HCT116 (cell line): ENCODE measurements around the gene ACY1. TPM values are rescaled to one million over a fixed set of nuclear protein-coding genes. Genes with fewer than 3 reads are reported as not detected.

Source experiments
- ATAC-seq: fragments of 200-7000 bp; cut with Tn5 transposase; 2 replicates; pipeline ENCODE4 v1.9.1; 2020; ENCODE audit warnings: mild to moderate bottlenecking, moderate library complexity
- BruUV-seq: library from RNA; stranded (reverse); fragments of 400-500 nt; replicated peaks from 2 replicates; lab custom pipeline; 2021; lab: Mats Ljungman, UMichigan
- CTCF ChIA-PET: fragments of 300-600 bp; sonication (Branson Sonifier 250); formaldehyde crosslinking; loops from one replicate; lab custom pipeline; 2021; ENCODE audit warnings: antibody characterized with exemption; lab: Charles Lee
- POLR2A ChIA-PET: fragments of 300-600, 350-600 bp; sonication (Branson Sonifier 250); formaldehyde crosslinking; loops from one replicate; lab custom pipeline; 2021; ENCODE audit warnings: antibody characterized with exemption; lab: Charles Lee
- RAD21 ChIA-PET, 2 experiments: fragments of 300-600 bp; sonication (Branson Sonifier 250); formaldehyde crosslinking; loops; one replicate each; lab custom pipeline; 2023; ENCODE audit warnings: low total read pairs in 2 of 2; ENCODE audit not compliant: uncharacterized antibody in 2 of 2, unreplicated experiment in 2 of 2, low non-redundant PET in 1 of 2; lab: Charles Lee
- DNase-seq: peaks from one replicate; pipeline ENCODE4 v3.0.0-alpha.2; 2010; ENCODE audit warnings: low read depth, low spot score
- H2AFZ ChIP-seq: fragments of 200-600 bp; shearing (Covaris generic), sonication (generic); 2 replicates; pipeline ENCODE4 v1.6.1; 2017; ENCODE audit warnings: low read depth, mixed run types, mixed read lengths, antibody characterized with exemption, low read length; ENCODE audit not compliant: poor library complexity, severe bottlenecking
- H3K27ac ChIP-seq: 2 replicates; pipeline ENCODE4 v1.5.1; 2012; ENCODE audit warnings: low read depth, low read length
- H3K27me3 ChIP-seq: fragments of 200-600 bp; sonication (generic); 2 replicates; pipeline ENCODE4 v1.6.1; 2016; ENCODE audit warnings: mixed run types, low read length, mixed read lengths; ENCODE audit not compliant: insufficient read depth
- H3K36me3 ChIP-seq, 2 experiments: fragments of 200-500 bp in 1 of 2; fragments of 200-600 bp in 1 of 2; sonication (Bioruptor generic) in 1 of 2; sonication (generic) in 1 of 2; 2 replicates each; pipeline versions ENCODE4 v1.5.1 to v1.6.1; 2014 to 2016; ENCODE audit warnings: low read length in 2 of 2, inconsistent platforms in 1 of 2, mixed read lengths in 1 of 2, mixed run types in 1 of 2; ENCODE audit not compliant: insufficient read depth in 2 of 2, control insufficient read depth in 1 of 2
- H3K4me1 ChIP-seq, 2 experiments: fragments of 200-600 bp in 1 of 2; sonication (generic) in 1 of 2; 2 replicates each; pipeline versions ENCODE4 v1.5.1 to v1.6.1; 2012 to 2017; ENCODE audit warnings: low read length in 2 of 2, inconsistent platforms in 1 of 2, mild to moderate bottlenecking in 1 of 2, mixed read lengths in 1 of 2, mixed run types in 1 of 2, moderate library complexity in 1 of 2; ENCODE audit not compliant: insufficient read depth in 2 of 2, control insufficient read depth in 1 of 2
- H3K4me2 ChIP-seq: fragments of 200-600 bp; sonication (generic); 2 replicates; pipeline ENCODE4 v1.6.1; 2017; ENCODE audit warnings: mixed run types, low read length, mixed read lengths
- H3K4me3 ChIP-seq, 2 experiments: fragments of 200-600 bp in 1 of 2; sonication (generic) in 1 of 2; replicated peaks in 1 of 2; 2 replicates each; pipeline ENCODE4 v1.5.1; 2011 to 2016; ENCODE audit warnings: low read length in 2 of 2, control low read depth in 1 of 2, low read depth in 1 of 2, mild to moderate bottlenecking in 1 of 2, mixed read lengths in 1 of 2, mixed run types in 1 of 2
- H3K79me2 ChIP-seq: fragments of 200-600 bp; sonication (generic); 2 replicates; pipeline ENCODE4 v1.6.1; 2017; ENCODE audit warnings: mild to moderate bottlenecking, mixed run types, low read length, moderate library complexity, mixed read lengths; ENCODE audit not compliant: insufficient read depth
- H3K9ac ChIP-seq: fragments of 200-600 bp; sonication (generic); 2 replicates; pipeline ENCODE4 v1.6.1; 2016; ENCODE audit warnings: low read length, mixed read lengths
- H3K9me2 ChIP-seq: fragments of 200-600 bp; sonication (generic), shearing (Covaris generic); 2 replicates; pipeline ENCODE4 v1.6.1; 2017; ENCODE audit warnings: mixed run types, mild to moderate bottlenecking, moderate library complexity; ENCODE audit not compliant: insufficient read depth
- H3K9me3 ChIP-seq, 2 experiments: fragments of 200-500 bp in 1 of 2; fragments of 200-600 bp in 1 of 2; sonication (Bioruptor generic) in 1 of 2; sonication (generic) in 1 of 2; 2 replicates each; pipeline ENCODE4 v1.6.1; 2014 to 2017; ENCODE audit warnings: low read length in 2 of 2, mixed read lengths in 2 of 2, inconsistent platforms in 1 of 2, low read depth in 1 of 2, mild to moderate bottlenecking in 1 of 2, mixed run types in 1 of 2, moderate library complexity in 1 of 2; ENCODE audit not compliant: control insufficient read depth in 1 of 2, insufficient read depth in 1 of 2
- H4K20me1 ChIP-seq: fragments of 200-600 bp; sonication (generic), shearing (Covaris generic); 2 replicates; pipeline ENCODE4 v1.6.1; 2017; ENCODE audit warnings: mixed run types, mild to moderate bottlenecking, moderate library complexity; ENCODE audit not compliant: insufficient read depth
- EGR1 ChIP-seq: IDR thresholded peaks from 2 replicates; pipeline ENCODE4 v1.6.1; 2012; ENCODE audit warnings: low read depth
- EZH2phosphoT487 ChIP-seq: fragments of 200-600 bp; IDR thresholded peaks from 2 replicates; pipeline ENCODE4 v1.6.1; 2018; ENCODE audit warnings: antibody characterized with exemption, borderline replicate concordance
- JUND ChIP-seq: IDR thresholded peaks from 2 replicates; pipeline ENCODE4 v1.6.1; 2012
- intact Hi-C: fragments of 100-400 bp; cut with micrococcal nuclease; formaldehyde crosslinking; loops from 2 replicates; pipeline ENCODE4 v1.10.0; 2022
- total RNA-seq: library from RNA; stranded (reverse); gene quantifications from one replicate; pipeline ENCODE4 v1.2.1, GENCODE V29; 2021; ENCODE audit not compliant: unreplicated experiment
- TF ChIP-seq, protein P1 (sequence below), 3 experiments: fragments of 200-600 bp in 1 of 3; sonication (generic) in 1 of 3; IDR thresholded peaks in 2 of 3; conservative IDR thresholded peaks in 1 of 3; 2 replicates each; pipeline ENCODE4 v1.5.1; 2012 to 2017; ENCODE audit warnings: low read depth in 2 of 3, low read length in 2 of 3, antibody characterized with exemption in 1 of 3, borderline replicate concordance in 1 of 3, control low read depth in 1 of 3, mild to moderate bottlenecking in 1 of 3, mixed read lengths in 1 of 3, mixed run types in 1 of 3, moderate library complexity in 1 of 3; ENCODE audit not compliant: insufficient read depth in 1 of 3

ACY1 gene
- total RNA-seq, 1 experiment from 2014 or later: 73.2 TPM

DNA sequence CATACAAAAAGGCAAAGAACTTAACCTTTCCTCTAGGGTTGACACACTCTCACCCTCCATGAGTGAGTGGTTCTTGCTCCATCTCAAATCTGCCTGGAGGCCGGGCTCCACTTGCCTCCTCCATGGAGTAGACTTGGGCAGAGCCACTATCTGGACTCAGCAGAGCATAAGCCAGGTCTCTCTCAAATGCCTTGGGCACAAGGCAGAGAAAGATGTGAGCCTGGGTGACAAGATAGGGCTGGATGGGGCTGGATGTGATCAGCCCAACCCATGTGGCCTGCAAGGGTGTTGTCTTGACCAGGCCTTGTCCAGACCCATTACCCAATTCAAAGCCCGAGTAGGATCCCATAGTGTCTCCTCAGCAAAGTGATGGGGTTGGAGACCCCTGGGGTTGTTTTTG is 16.5 kb downstream of the ACY1 start (continued):
- TF ChIP-seq EZH2phosphoT487 (no peak), JUND (no peak)
- TF ChIP-seq, protein P1, sequence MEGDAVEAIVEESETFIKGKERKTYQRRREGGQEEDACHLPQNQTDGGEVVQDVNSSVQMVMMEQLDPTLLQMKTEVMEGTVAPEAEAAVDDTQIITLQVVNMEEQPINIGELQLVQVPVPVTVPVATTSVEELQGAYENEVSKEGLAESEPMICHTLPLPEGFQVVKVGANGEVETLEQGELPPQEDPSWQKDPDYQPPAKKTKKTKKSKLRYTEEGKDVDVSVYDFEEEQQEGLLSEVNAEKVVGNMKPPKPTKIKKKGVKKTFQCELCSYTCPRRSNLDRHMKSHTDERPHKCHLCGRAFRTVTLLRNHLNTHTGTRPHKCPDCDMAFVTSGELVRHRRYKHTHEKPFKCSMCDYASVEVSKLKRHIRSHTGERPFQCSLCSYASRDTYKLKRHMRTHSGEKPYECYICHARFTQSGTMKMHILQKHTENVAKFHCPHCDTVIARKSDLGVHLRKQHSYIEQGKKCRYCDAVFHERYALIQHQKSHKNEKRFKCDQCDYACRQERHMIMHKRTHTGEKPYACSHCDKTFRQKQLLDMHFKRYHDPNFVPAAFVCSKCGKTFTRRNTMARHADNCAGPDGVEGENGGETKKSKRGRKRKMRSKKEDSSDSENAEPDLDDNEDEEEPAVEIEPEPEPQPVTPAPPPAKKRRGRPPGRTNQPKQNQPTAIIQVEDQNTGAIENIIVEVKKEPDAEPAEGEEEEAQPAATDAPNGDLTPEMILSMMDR (IDR thresholded peaks at IDR 0.05 in 2 of 3, conservative IDR thresholded peaks at IDR 0.05 in 1 of 3; ENCODE audit: borderline replicate concordance in 1 of 3, insufficient read depth in 1 of 3, low read depth in 2 of 3, low read length in 2 of 3): no peak

DNA sequence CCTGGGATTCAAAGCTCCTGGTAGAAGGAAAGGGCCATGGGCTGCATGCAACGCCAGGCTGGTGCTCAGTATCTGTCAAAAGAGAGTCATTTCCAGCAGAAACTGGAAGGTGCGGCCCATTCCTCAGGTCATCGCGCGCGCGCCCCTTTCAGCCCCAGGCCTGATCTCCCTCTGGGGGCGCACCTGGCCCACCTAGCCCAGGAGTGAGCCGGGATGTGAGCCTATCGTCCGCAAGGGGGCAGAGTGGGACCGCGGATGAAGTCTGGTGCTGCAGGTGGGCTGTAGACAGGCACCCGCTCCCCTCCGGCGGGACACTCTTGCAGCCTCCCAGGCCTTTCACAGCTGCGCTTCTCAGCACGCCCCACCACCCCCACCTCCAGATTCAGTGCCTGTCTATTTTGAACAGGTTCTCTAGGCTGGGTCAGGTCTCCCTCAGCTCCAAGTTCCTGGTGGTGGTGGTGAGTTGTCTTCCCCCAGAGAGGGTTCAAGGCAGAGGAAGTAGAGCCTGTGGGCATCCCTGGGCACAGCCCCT is 18.2 kb downstream of the ACY1 start:
- Histone ChIP-seq H2AFZ (no peak overlapping the region), H3K9ac (no peak overlapping the region), H4K20me1 (no peaks in the 10 kb centered on the region), H3K9me3 (no peaks in the 10 kb centered on the region), H3K4me1 (peaks cover 11 to 35% of the 10 kb centered on the region in 2 experiments), H3K79me2 (no peaks in the 10 kb centered on the region), H3K4me3 (no peak overlapping the region), H3K36me3 (no peaks in the 10 kb centered on the region), H3K27ac (no peak overlapping the region; the same call in 1 of the 2 replicates), H3K4me2 (peak overlapping the region; percentile 71), H3K27me3 (no peaks in the 10 kb centered on the region), H3K9me2 (no peaks in the 10 kb centered on the region)
- peak; percentile 59 for DNase-seq
- CTCF ChIA-PET: interaction anchor here (0.7 to 2.6 kb wide), 15 partner anchors 10 to 384 kb away, joined by 3 to 13 read pairs (median 4); partner anchors contain the start of gene ALAS1
- no TSS peak for BruUV-seq
- intact Hi-C loops: loop anchor here (1.0 to 5.0 kb wide), 6 partner anchors 55 to 336 kb away; partner anchors contain the start of genes DUSP7 and PARP3
- no peak for TF ChIP-seq EGR1
- TF ChIP-seq, protein P1 (IDR thresholded peaks at IDR 0.05 in 2 of 3, conservative IDR thresholded peaks at IDR 0.05 in 1 of 3; ENCODE audit: borderline replicate concordance in 1 of 3, insufficient read depth in 1 of 3, low read depth in 2 of 3, low read length in 2 of 3): peak in 2 of 3 experiments; percentile 95 to 98; a peak in 4 of 6 replicates
- peak; percentile 96 for ATAC-seq
- RAD21 ChIA-PET: interaction anchor here in 1 of 2 experiments (1.2 to 1.9 kb wide), 2 partner anchors 52 to 143 kb away, joined by 4 to 5 read pairs; no protein-coding TSS in a partner anchor
- POLR2A ChIA-PET: interaction anchor here (1.1 kb wide), 1 partner anchor 10 kb away, joined by 3 read pairs; no protein-coding TSS in a partner anchor
